ENCODE measurements around the gene ZNF775. TPM values are rescaled to one million over a fixed set of nuclear protein-coding genes. Genes with fewer than 3 reads are reported as not detected.

ZNF775 gene
- total and polyA plus RNA-seq, 2 experiments from 2014 or later, result 0.75 to 3.9 TPM

- TF ChIP-seq EZH2phosphoT487 (IDR thresholded peaks at IDR 0.05; ENCODE audit: insufficient read depth, low read depth) (no peak), EZH2 (IDR thresholded peaks at IDR 0.05; ENCODE audit: insufficient read depth, poor library complexity, severe bottlenecking) (no peak)
- H3K9ac ChIP-seq, result no peak overlapping the region
- H4K20me1 ChIP-seq (ENCODE audit: insufficient read depth), result no peaks in the 10 kb centered on the region
- H2AFZ ChIP-seq, result no peak overlapping the region
- no peaks in the 10 kb centered on the region for H3K79me2 ChIP-seq (ENCODE audit: insufficient read depth)
- no peaks in the 10 kb centered on the region for H3K27me3 ChIP-seq (replicated peaks; ENCODE audit: insufficient read depth)
- H3K27ac ChIP-seq, result no peak overlapping the region
- no peaks in the 10 kb centered on the region for H3K4me1 ChIP-seq (ENCODE audit: insufficient read depth)
- H3K9me2 ChIP-seq (ENCODE audit: insufficient read depth), result no peaks in the 10 kb centered on the region
- no peak overlapping the region for H3K4me3 ChIP-seq
- in situ Hi-C loops (cut with MboI), result no loop called here
- no peaks in the 10 kb centered on the region for H3K36me3 ChIP-seq (ENCODE audit: low read depth)
- no peaks in the 10 kb centered on the region for H3K9me3 ChIP-seq (ENCODE audit: low read depth)
- DNase-seq, result no peak
- no peaks in the 10 kb centered on the region for H3F3A ChIP-seq (ENCODE audit: insufficient read depth)
- H3K4me2 ChIP-seq (ENCODE audit: unreplicated experiment), result no peak overlapping the region
- 50 to 76% methylated on average over 2 to 4 of the region's 4 CpGs for WGBS, 2 experiments (ENCODE audit: low coverage in 1 of 2, low lambda C conversion rate in 2 of 2, missing lambda C conversion rate in 2 of 2)
These were observed 20.0 kb upstream of the ZNF775 start for GRCh38 chr7:150358988-150359621.

- WGBS, 2 experiments (ENCODE audit: low coverage in 1 of 2, low lambda C conversion rate in 2 of 2, missing lambda C conversion rate in 2 of 2), result 97 to 100% methylated on average over 1 to 2 of the region's 2 CpGs
- no peaks in the 10 kb centered on the region for H3K36me3 ChIP-seq (ENCODE audit: low read depth)
- H3K27ac ChIP-seq, result no peak overlapping the region
- H2AFZ ChIP-seq, result no peak overlapping the region
- H3K4me3 ChIP-seq, result no peak overlapping the region
- no peaks in the 10 kb centered on the region for H3K9me2 ChIP-seq (ENCODE audit: insufficient read depth)
- no peak overlapping the region for H3K4me2 ChIP-seq (ENCODE audit: unreplicated experiment)
- in situ Hi-C loops (cut with MboI), result no loop called here
- no peaks in the 10 kb centered on the region for H3F3A ChIP-seq (ENCODE audit: insufficient read depth)
- no peak overlapping the region for H3K9ac ChIP-seq
- no peaks in the 10 kb centered on the region for H3K79me2 ChIP-seq (ENCODE audit: insufficient read depth)
- TF ChIP-seq EZH2 (IDR thresholded peaks at IDR 0.05; ENCODE audit: insufficient read depth, poor library complexity, severe bottlenecking) (no peak), EZH2phosphoT487 (IDR thresholded peaks at IDR 0.05; ENCODE audit: insufficient read depth, low read depth) (no peak)
- no peaks in the 10 kb centered on the region for H3K27me3 ChIP-seq (replicated peaks; ENCODE audit: insufficient read depth)
- DNase-seq, result no peak
- no peaks in the 10 kb centered on the region for H4K20me1 ChIP-seq (ENCODE audit: insufficient read depth)
- H3K4me1 ChIP-seq (ENCODE audit: insufficient read depth), result no peaks in the 10 kb centered on the region
- H3K9me3 ChIP-seq (ENCODE audit: low read depth), result no peaks in the 10 kb centered on the region
These were observed 19.3 kb upstream of the ZNF775 start for GRCh38 chr7:150359622-150360362.

DNA sequence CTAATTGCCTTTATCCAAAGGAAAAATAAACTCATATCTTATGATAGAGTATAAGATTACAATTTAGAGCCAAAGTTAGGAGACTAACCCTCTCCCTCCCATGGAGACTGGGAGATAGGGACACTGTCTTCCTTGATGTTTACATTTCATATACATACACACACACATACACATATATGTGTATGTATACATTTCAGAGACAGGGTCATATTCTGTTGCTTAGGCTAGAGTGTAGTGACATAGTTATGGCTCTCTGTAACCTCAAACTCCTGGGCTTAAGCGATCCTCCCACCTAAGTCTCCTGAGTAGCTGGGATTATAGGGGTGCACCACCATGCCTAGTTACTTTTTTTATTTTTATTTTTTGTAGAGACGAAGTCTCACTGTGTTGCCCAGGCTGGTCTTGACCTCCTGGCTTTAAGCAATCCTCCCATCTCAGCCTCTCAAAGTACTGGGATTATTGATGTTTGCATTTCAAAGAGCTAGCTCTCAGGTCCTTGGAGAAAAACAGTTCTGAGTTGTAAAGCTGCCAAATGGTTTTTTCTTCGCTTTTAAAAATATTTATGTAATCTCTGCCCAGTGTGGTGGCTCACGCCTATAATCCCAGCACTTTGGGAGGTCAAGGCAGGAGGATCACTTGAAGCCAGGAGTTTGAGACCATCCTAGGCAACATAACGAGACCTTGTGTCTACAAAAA is 18.6 kb upstream of the ZNF775 start:
- no peaks in the 10 kb centered on the region for H4K20me1 ChIP-seq (ENCODE audit: insufficient read depth)
- no peak overlapping the region for H2AFZ ChIP-seq
- no peaks in the 10 kb centered on the region for H3F3A ChIP-seq (ENCODE audit: insufficient read depth)
- no peak overlapping the region for H3K9ac ChIP-seq
- in situ Hi-C loops (cut with MboI), result no loop called here
- no peaks in the 10 kb centered on the region for H3K27me3 ChIP-seq (replicated peaks; ENCODE audit: insufficient read depth)
- TF ChIP-seq EZH2 (IDR thresholded peaks at IDR 0.05; ENCODE audit: insufficient read depth, poor library complexity, severe bottlenecking) (no peak), EZH2phosphoT487 (IDR thresholded peaks at IDR 0.05; ENCODE audit: insufficient read depth, low read depth) (no peak)
- H3K27ac ChIP-seq, result no peak overlapping the region
- no peak overlapping the region for H3K4me2 ChIP-seq (ENCODE audit: unreplicated experiment)
- H3K9me2 ChIP-seq (ENCODE audit: insufficient read depth), result no peaks in the 10 kb centered on the region
- H3K36me3 ChIP-seq (ENCODE audit: low read depth), result no peaks in the 10 kb centered on the region
- H3K9me3 ChIP-seq (ENCODE audit: low read depth), result no peaks in the 10 kb centered on the region
- WGBS, 2 experiments (ENCODE audit: low coverage in 1 of 2, low lambda C conversion rate in 2 of 2, missing lambda C conversion rate in 2 of 2), result 69 to 74% methylated on average over 5 of the region's 5 CpGs
- H3K4me1 ChIP-seq (ENCODE audit: insufficient read depth), result no peaks in the 10 kb centered on the region
- no peak for DNase-seq
- H3K4me3 ChIP-seq, result no peak overlapping the region
- no peaks in the 10 kb centered on the region for H3K79me2 ChIP-seq (ENCODE audit: insufficient read depth)

DNA sequence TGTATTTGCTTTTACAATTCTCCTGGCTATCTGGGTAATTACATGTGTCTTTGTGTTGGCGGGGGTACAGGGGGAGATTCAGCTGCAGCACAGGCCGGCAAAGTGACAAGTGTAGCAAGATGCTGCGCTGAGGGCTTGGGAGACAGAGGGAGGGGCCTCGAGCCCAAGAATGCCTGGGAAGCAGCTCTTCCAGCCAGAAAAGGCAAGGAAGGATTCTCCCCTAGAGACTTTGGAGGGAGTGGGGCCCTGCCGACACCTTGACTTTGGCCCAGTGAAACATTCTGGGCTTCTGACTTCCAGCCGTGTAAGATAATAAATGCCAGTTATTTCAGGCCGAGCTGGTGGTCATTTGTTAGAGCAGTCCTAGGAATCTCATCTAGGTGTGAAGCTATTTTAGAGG is 17.7 kb upstream of the ZNF775 start:
- H4K20me1 ChIP-seq (ENCODE audit: insufficient read depth), result no peaks in the 10 kb centered on the region
- in situ Hi-C loops (cut with MboI), result no loop called here
- no peak for TF ChIP-seq EZH2phosphoT487 (IDR thresholded peaks at IDR 0.05; ENCODE audit: insufficient read depth, low read depth)
- TF ChIP-seq EZH2 (IDR thresholded peaks at IDR 0.05; ENCODE audit: insufficient read depth, poor library complexity, severe bottlenecking), result no peak
- H3K4me1 ChIP-seq (ENCODE audit: insufficient read depth), result no peaks in the 10 kb centered on the region
- H3K9ac ChIP-seq, result no peak overlapping the region
- no peak overlapping the region for H3K27ac ChIP-seq
- no peak overlapping the region for H2AFZ ChIP-seq
- 60 to 63% methylated on average over 7 of the region's 7 CpGs for WGBS, 2 experiments (ENCODE audit: low coverage in 1 of 2, low lambda C conversion rate in 2 of 2, missing lambda C conversion rate in 2 of 2)
- H3K4me2 ChIP-seq (ENCODE audit: unreplicated experiment), result no peak overlapping the region
- H3K4me3 ChIP-seq, result no peak overlapping the region
- H3F3A ChIP-seq (ENCODE audit: insufficient read depth), result no peaks in the 10 kb centered on the region
- no peaks in the 10 kb centered on the region for H3K27me3 ChIP-seq (replicated peaks; ENCODE audit: insufficient read depth)
- H3K79me2 ChIP-seq (ENCODE audit: insufficient read depth), result no peaks in the 10 kb centered on the region
- no peak for DNase-seq
- no peaks in the 10 kb centered on the region for H3K9me2 ChIP-seq (ENCODE audit: insufficient read depth)
- no peaks in the 10 kb centered on the region for H3K36me3 ChIP-seq (ENCODE audit: low read depth)
- H3K9me3 ChIP-seq (ENCODE audit: low read depth), result no peaks in the 10 kb centered on the region
